Breast epithelium (tissue), 4 donors: ENCODE results near the gene CRYBG3. TPM values are rescaled to one million over a fixed set of nuclear protein-coding genes. Genes with fewer than 3 reads are reported as not detected.

Experiments used
- DNase-seq, 2 donors: peaks; one replicate each; pipeline ENCODE4 v3.0.0-alpha.2; 2019; ENCODE audit warnings: low spot score in 2 of 2
- H3K27ac ChIP-seq, 2 donors: fragments of 200-600 bp; sonication (generic) in 1 of 2; one replicate each; pipeline ENCODE4 v1.5.1; 2016 to 2019; ENCODE audit warnings: mild to moderate bottlenecking in 1 of 2
- H3K27me3 ChIP-seq, 2 donors: fragments of 200-600 bp; sonication (generic) in 1 of 2; one replicate each; pipeline versions ENCODE4 v1.5.1 to v1.6.0; 2017 to 2019; ENCODE audit warnings: control low read depth in 1 of 2, mild to moderate bottlenecking in 1 of 2
- H3K36me3 ChIP-seq: fragments of 200-600 bp; one replicate; pipeline ENCODE4 v1.5.1; 2019
- H3K4me1 ChIP-seq, 2 donors: fragments of 200-600 bp; sonication (generic); one replicate each; pipeline ENCODE4 v1.5.1; 2016 to 2019; ENCODE audit warnings: control low read depth in 1 of 2
- H3K4me3 ChIP-seq, 3 donors: fragments of 200-600 bp; sonication (generic); 1 replicate in 2 of 3; 2 replicates in 1 of 3; pipeline ENCODE4 v1.5.1; 2016 to 2019; ENCODE audit warnings: mild to moderate bottlenecking in 3 of 3, moderate library complexity in 2 of 3
- H3K9me3 ChIP-seq, 2 donors: fragments of 200-600 bp; sonication (generic) in 1 of 2; one replicate each; pipeline ENCODE4 v1.5.1; 2016 to 2019; ENCODE audit warnings: control low read depth in 1 of 2
- POLR2A ChIP-seq: fragments of 450-650 bp; IDR thresholded peaks from one replicate; pipeline ENCODE4 v1.6.1; 2016; ENCODE audit warnings: antibody characterized with exemption, mild to moderate bottlenecking, moderate library complexity
- POLR2AphosphoS5 ChIP-seq, 3 donors: sonication (generic); formaldehyde crosslinking; IDR thresholded peaks; one replicate each; pipeline ENCODE4 v1.6.1; 2017; ENCODE audit warnings: antibody characterized with exemption in 3 of 3
- intact Hi-C: fragments of 100-400 bp; cut with DNase I; formaldehyde crosslinking; loops from one replicate; pipeline ENCODE4 v1.15.1; 2023; ENCODE audit warnings: low total_unique reads
- total RNA-seq, 3 donors: library from RNA; depleted of rRNA; stranded (reverse); fragments of >200 nt; gene quantifications; one replicate each; pipeline ENCODE4 v1.1.0, GENCODE V29; 2016
- TF ChIP-seq, protein P1 (sequence below), 3 donors: fragments of 450-650 bp; IDR thresholded peaks; one replicate each; pipeline ENCODE4 v1.5.1; 2016 to 2017; ENCODE audit warnings: antibody characterized with exemption in 3 of 3, mild to moderate bottlenecking in 3 of 3, moderate library complexity in 3 of 3

The CRYBG3 gene
- total RNA-seq, 3 donors from 2014 or later: 25.5 to 37.9 (median 28.5) TPM

GRCh38 chr3:97931218-97931617 is 109.4 kb downstream of the CRYBG3 start:
- no peak overlapping the region for H3K27ac ChIP-seq
- DNase-seq: no peak

DNA sequence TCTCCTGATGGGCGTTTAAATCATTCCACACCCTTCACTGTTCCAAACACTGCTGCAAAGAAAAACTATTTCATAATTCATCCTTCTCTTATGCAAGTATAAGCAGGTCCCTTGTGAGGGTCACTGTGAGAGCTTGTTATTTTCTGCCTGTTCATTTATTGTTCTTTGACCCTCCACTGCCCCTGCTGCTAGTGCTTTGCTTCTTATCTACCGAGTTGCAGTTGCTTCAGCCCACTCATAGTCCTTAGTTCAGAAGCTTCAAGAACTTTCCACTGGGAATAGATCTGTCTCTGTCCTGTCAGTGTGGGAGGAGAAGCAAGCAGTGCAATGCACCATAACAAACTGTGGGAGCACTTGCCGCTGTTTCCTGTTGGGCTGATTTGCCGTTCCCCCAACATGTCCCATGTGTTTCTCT is 110.6 kb downstream of the CRYBG3 start:
- no peak overlapping the region for H3K4me3 ChIP-seq
- no peaks in the 10 kb centered on the region for H3K4me1 ChIP-seq
- H3K36me3 ChIP-seq: no peaks in the 10 kb centered on the region
- intact Hi-C loops: no loop called here
- no peaks in the 10 kb centered on the region for H3K27me3 ChIP-seq
- H3K9me3 ChIP-seq: no peaks in the 10 kb centered on the region
- TF ChIP-seq POLR2AphosphoS5 (IDR thresholded peaks at IDR 0.05) (no peak), POLR2A (no peak)
- TF ChIP-seq, protein P1, sequence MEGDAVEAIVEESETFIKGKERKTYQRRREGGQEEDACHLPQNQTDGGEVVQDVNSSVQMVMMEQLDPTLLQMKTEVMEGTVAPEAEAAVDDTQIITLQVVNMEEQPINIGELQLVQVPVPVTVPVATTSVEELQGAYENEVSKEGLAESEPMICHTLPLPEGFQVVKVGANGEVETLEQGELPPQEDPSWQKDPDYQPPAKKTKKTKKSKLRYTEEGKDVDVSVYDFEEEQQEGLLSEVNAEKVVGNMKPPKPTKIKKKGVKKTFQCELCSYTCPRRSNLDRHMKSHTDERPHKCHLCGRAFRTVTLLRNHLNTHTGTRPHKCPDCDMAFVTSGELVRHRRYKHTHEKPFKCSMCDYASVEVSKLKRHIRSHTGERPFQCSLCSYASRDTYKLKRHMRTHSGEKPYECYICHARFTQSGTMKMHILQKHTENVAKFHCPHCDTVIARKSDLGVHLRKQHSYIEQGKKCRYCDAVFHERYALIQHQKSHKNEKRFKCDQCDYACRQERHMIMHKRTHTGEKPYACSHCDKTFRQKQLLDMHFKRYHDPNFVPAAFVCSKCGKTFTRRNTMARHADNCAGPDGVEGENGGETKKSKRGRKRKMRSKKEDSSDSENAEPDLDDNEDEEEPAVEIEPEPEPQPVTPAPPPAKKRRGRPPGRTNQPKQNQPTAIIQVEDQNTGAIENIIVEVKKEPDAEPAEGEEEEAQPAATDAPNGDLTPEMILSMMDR (IDR thresholded peaks at IDR 0.05): no peak
- no peak overlapping the region for H3K27ac ChIP-seq
- DNase-seq: no peak

More at GRCh38 chr3:97931218-97931617, 109.4 kb downstream of the CRYBG3 start:
- TF ChIP-seq POLR2A: no peak
- TF ChIP-seq POLR2AphosphoS5 (IDR thresholded peaks at IDR 0.05): no peak
- TF ChIP-seq, protein P1 (IDR thresholded peaks at IDR 0.05): no peak
- H3K4me3 ChIP-seq: no peak overlapping the region
- H3K9me3 ChIP-seq: no peaks in the 10 kb centered on the region
- intact Hi-C loops: no loop called here
- H3K4me1 ChIP-seq: no peaks in the 10 kb centered on the region
- H3K27me3 ChIP-seq: no peaks in the 10 kb centered on the region
- H3K36me3 ChIP-seq: no peaks in the 10 kb centered on the region

DNA sequence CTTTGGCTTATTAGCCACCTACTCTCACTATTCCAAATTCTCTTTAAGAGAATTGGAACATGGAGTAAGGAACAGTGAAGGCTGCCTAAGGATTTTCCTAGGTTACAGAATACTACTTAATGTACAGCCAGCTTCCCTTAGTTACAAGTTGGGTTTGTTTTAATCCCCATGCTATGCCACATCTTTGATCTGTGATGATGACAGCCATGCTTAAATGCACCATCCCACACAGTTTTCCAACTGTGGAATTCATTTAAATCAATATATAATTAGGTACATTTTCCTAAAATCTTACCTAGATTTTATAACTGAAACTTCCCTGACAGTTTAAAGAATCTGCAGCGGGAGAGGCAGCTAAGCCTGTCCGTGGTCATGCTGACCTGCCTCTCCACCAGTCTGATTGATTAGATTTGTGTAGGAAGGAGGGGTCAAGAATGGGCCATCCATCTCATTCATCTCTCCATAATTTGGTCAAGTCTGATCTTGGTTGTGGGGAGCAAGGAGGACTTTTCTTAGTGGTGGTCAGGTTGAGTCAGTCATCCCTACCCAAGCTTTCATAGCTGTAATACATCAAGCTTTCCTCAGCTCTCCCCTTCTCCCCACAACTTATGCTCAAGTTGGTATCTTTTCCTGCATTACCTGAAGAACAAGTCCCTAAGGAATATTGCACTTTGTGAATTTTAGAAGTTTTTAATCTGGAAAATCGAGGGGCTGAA is 113.3 kb downstream of the CRYBG3 start:
- no peak overlapping the region for H3K27ac ChIP-seq

DNA sequence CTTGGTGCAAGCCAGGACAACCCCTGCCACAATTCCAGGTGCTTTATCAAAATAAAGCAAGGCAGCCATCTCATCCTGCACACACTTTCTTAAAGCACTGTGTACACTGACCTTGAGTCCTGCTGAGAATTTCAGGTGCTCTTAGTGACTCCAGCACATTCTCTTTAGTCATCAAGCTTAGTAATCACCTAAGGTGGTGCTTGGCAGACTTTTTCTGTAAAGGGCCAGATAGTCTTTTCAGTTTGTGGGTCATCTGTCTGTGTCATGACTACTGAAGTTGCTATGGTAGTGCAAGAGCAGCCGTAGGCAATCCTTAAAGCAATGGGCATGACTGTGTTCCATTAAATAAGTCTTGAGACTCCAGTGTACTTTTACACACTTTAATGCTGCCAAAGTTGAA is 114.0 kb downstream of the CRYBG3 start:
- no peaks in the 10 kb centered on the region for H3K9me3 ChIP-seq
- no peaks in the 10 kb centered on the region for H3K4me1 ChIP-seq
- TF ChIP-seq, protein P1 (IDR thresholded peaks at IDR 0.05): no peak
- no peak for TF ChIP-seq POLR2A
- no peak for TF ChIP-seq POLR2AphosphoS5 (IDR thresholded peaks at IDR 0.05)
- H3K27me3 ChIP-seq: no peaks in the 10 kb centered on the region
- intact Hi-C loops: no loop called here
- H3K4me3 ChIP-seq: no peak overlapping the region
- no peaks in the 10 kb centered on the region for H3K36me3 ChIP-seq
- DNase-seq: no peak
- no peak overlapping the region for H3K27ac ChIP-seq

More for the DNA sequence above, 113.3 kb downstream of the CRYBG3 start:
- H3K4me1 ChIP-seq: no peaks in the 10 kb centered on the region
- DNase-seq: no peak
- no peaks in the 10 kb centered on the region for H3K9me3 ChIP-seq
- no peaks in the 10 kb centered on the region for H3K36me3 ChIP-seq
- intact Hi-C loops: no loop called here
- H3K27me3 ChIP-seq: no peaks in the 10 kb centered on the region
- TF ChIP-seq POLR2A: no peak
- no peak for TF ChIP-seq POLR2AphosphoS5 (IDR thresholded peaks at IDR 0.05)
- TF ChIP-seq, protein P1 (IDR thresholded peaks at IDR 0.05): no peak
- no peak overlapping the region for H3K4me3 ChIP-seq

- no peak for TF ChIP-seq POLR2A
- TF ChIP-seq, protein P1 (IDR thresholded peaks at IDR 0.05): no peak
- TF ChIP-seq POLR2AphosphoS5 (IDR thresholded peaks at IDR 0.05): no peak
- Histone ChIP-seq H3K27me3 (no peaks in the 10 kb centered on the region), H3K27ac (no peak overlapping the region), H3K9me3 (no peaks in the 10 kb centered on the region), H3K4me3 (no peak overlapping the region), H3K36me3 (no peaks in the 10 kb centered on the region), H3K4me1 (no peaks in the 10 kb centered on the region)
- intact Hi-C loops: no loop called here
- no peak for DNase-seq
Measured at GRCh38 chr3:97937205-97937604, 115.4 kb downstream of the CRYBG3 start.
